BLaER1 treated with 17β-estradiol and CSF1 and Interleukin-3, amounts not matched to agents 10 nM and 100 nM (cell line): ENCODE results near the gene MPST.
A peak's percentile ranks its signal among the peaks of the same experiment; 100 is the strongest.

Source experiments
- H3K27ac ChIP-seq, 11 experiments: shearing (Covaris generic); formaldehyde crosslinking; 2 replicates each; pipeline ENCODE4 v1.8.1; 2022
- H3K27me3 ChIP-seq, 11 experiments: shearing (Covaris generic); formaldehyde crosslinking; 2 replicates each; pipeline ENCODE4 v1.8.1; 2022
- H3K36me3 ChIP-seq, 11 experiments: shearing (Covaris generic); formaldehyde crosslinking; 2 replicates each; pipeline ENCODE4 v1.8.1; 2022
- H3K4me1 ChIP-seq, 10 experiments: shearing (Covaris generic); formaldehyde crosslinking; 2 replicates each; pipeline ENCODE4 v1.8.1; 2022
- H3K4me2 ChIP-seq, 11 experiments: shearing (Covaris generic); formaldehyde crosslinking; 2 replicates each; pipeline ENCODE4 v1.8.1; 2022
- H3K4me3 ChIP-seq, 10 experiments: shearing (Covaris generic); formaldehyde crosslinking; 2 replicates each; pipeline ENCODE4 v1.8.1; 2022
- H3K9ac ChIP-seq, 11 experiments: shearing (Covaris generic); formaldehyde crosslinking; 2 replicates each; pipeline ENCODE4 v1.8.1; 2022
- H3K9me3 ChIP-seq, 11 experiments: shearing (Covaris generic); formaldehyde crosslinking; replicated peaks in 1 of 11; 2 replicates each; pipeline ENCODE4 v1.8.1; 2022
- H4K20me1 ChIP-seq, 11 experiments: shearing (Covaris generic); formaldehyde crosslinking; 2 replicates each; pipeline ENCODE4 v1.8.1; 2022
- Cebpa-rat ChIP-seq, 11 experiments: shearing (Covaris generic); IDR thresholded peaks; 2 replicates each; pipeline ENCODE4 v1.8.1; 2022

MPST gene

GRCh38 chr22:37057226-37057625 is 37.7 kb downstream of the MPST start:
- no peak overlapping the region for H3K4me3 ChIP-seq
- H3K27ac ChIP-seq: no peak overlapping the region
- peaks cover 25 to 70% (median 64%) of the 10 kb centered on the region in 10 experiments for H3K4me1 ChIP-seq
- H3K9ac ChIP-seq: no peak overlapping the region
- H4K20me1 ChIP-seq: peaks cover 0 to 77% (median 25%) of the 10 kb centered on the region in 11 experiments; a peak in 16 of 22 replicates
- peaks cover 38 to 86% (median 65%) of the 10 kb centered on the region in 11 experiments for H3K36me3 ChIP-seq
- no peaks in the 10 kb centered on the region for H3K9me3 ChIP-seq
- no peak for TF ChIP-seq Cebpa-rat (IDR thresholded peaks at IDR 0.05)
- H3K27me3 ChIP-seq: no peaks in the 10 kb centered on the region
- H3K4me2 ChIP-seq: no peak overlapping the region

GRCh38 chr22:37057796-37058510 is 38.4 kb downstream of the MPST start:
- Histone ChIP-seq H3K9ac (no peak overlapping the region), H3K36me3 (peaks cover 38 to 85% (median 65%) of the 10 kb centered on the region in 11 experiments), H4K20me1 (peaks cover 0 to 81% (median 32%) of the 10 kb centered on the region in 11 experiments; a peak in 16 of 22 replicates), H3K27ac (no peak overlapping the region), H3K9me3 (no peaks in the 10 kb centered on the region), H3K27me3 (no peaks in the 10 kb centered on the region), H3K4me3 (no peak overlapping the region), H3K4me1 (peaks cover 17 to 70% (median 64%) of the 10 kb centered on the region in 10 experiments), H3K4me2 (no peak overlapping the region)
- no peak for TF ChIP-seq Cebpa-rat (IDR thresholded peaks at IDR 0.05)

GRCh38 chr22:37058917-37059701 is 39.6 kb downstream of the MPST start:
- no peaks in the 10 kb centered on the region for H3K9me3 ChIP-seq
- H4K20me1 ChIP-seq: peaks cover 0 to 76% (median 24%) of the 10 kb centered on the region in 11 experiments; a peak in 16 of 22 replicates
- H3K27ac ChIP-seq: no peak overlapping the region
- peaks cover 38 to 78% (median 65%) of the 10 kb centered on the region in 11 experiments for H3K36me3 ChIP-seq
- no peak overlapping the region for H3K4me3 ChIP-seq
- peak overlapping the region in 8 of 11 experiments; percentile 16 to 72 (median 56); a peak in 13 of 22 replicates for H3K4me2 ChIP-seq
- H3K27me3 ChIP-seq: no peaks in the 10 kb centered on the region
- peaks cover 6 to 69% (median 61%) of the 10 kb centered on the region in 10 experiments for H3K4me1 ChIP-seq
- no peak for TF ChIP-seq Cebpa-rat (IDR thresholded peaks at IDR 0.05)
- H3K9ac ChIP-seq: peak overlapping the region in 2 of 11 experiments; percentile 33 to 35; a peak in 2 of 22 replicates

- Histone ChIP-seq H4K20me1 (peaks cover 0 to 76% (median 17%) of the 10 kb centered on the region in 11 experiments; a peak in 13 of 22 replicates), H3K9me3 (no peaks in the 10 kb centered on the region), H3K27me3 (no peaks in the 10 kb centered on the region), H3K4me1 (peaks cover 0 to 61% (median 52%) of the 10 kb centered on the region in 10 experiments; a peak in 18 of 20 replicates), H3K9ac (peak overlapping the region in 4 of 11 experiments; percentile 22 to 41 (median 34); a peak in 6 of 22 replicates), H3K27ac (no peak overlapping the region), H3K4me2 (peak overlapping the region in 9 of 11 experiments; percentile 15 to 72 (median 56); a peak in 15 of 22 replicates), H3K36me3 (peaks cover 38 to 73% (median 61%) of the 10 kb centered on the region in 11 experiments), H3K4me3 (no peak overlapping the region)
- TF ChIP-seq Cebpa-rat (IDR thresholded peaks at IDR 0.05): no peak
Measured at GRCh38 chr22:37059876-37060449, 40.4 kb downstream of the MPST start.

GRCh38 chr22:37060801-37061610 is 41.5 kb downstream of the MPST start:
- Histone ChIP-seq H3K4me2 (peak overlapping the region in 7 of 11 experiments; percentile 15 to 72 (median 58); a peak in 12 of 22 replicates), H3K9ac (no peak overlapping the region), H3K36me3 (peaks cover 30 to 63% (median 51%) of the 10 kb centered on the region in 11 experiments), H3K4me1 (peaks cover 0 to 50% (median 44%) of the 10 kb centered on the region in 10 experiments; a peak in 18 of 20 replicates), H3K27ac (no peak overlapping the region), H3K4me3 (no peak overlapping the region), H3K9me3 (no peaks in the 10 kb centered on the region), H4K20me1 (peaks cover 0 to 78% (median 17%) of the 10 kb centered on the region in 11 experiments; a peak in 11 of 22 replicates), H3K27me3 (no peaks in the 10 kb centered on the region)
- TF ChIP-seq Cebpa-rat (IDR thresholded peaks at IDR 0.05): no peak

GRCh38 chr22:37061611-37062375 is 42.3 kb downstream of the MPST start:
- Histone ChIP-seq H3K9me3 (no peaks in the 10 kb centered on the region), H3K4me1 (peaks cover 0 to 48% (median 44%) of the 10 kb centered on the region in 10 experiments; a peak in 18 of 20 replicates), H3K27ac (no peak overlapping the region), H3K9ac (peak overlapping the region in 2 of 11 experiments; percentile 5 to 24; a peak in 1 of 22 replicates), H3K4me3 (no peak overlapping the region), H3K4me2 (peak overlapping the region in 10 of 11 experiments; percentile 6 to 75 (median 60); a peak in 17 of 22 replicates), H3K27me3 (no peaks in the 10 kb centered on the region), H4K20me1 (peaks cover 0 to 86% (median 17%) of the 10 kb centered on the region in 11 experiments; a peak in 11 of 22 replicates), H3K36me3 (peaks cover 23 to 55% (median 43%) of the 10 kb centered on the region in 11 experiments)
- no peak for TF ChIP-seq Cebpa-rat (IDR thresholded peaks at IDR 0.05)

GRCh38 chr22:37062376-37062675 is 42.8 kb downstream of the MPST start:
- Histone ChIP-seq H3K27ac (no peak overlapping the region), H3K4me3 (no peak overlapping the region), H3K9ac (peak overlapping the region in 2 of 11 experiments; percentile 30 to 38; a peak in 2 of 22 replicates), H3K27me3 (peaks cover 0 to under 1% (median 0%) of the 10 kb centered on the region in 11 experiments; a peak in 1 of 22 replicates), H3K9me3 (no peaks in the 10 kb centered on the region), H4K20me1 (peaks cover 0 to 91% (median 17%) of the 10 kb centered on the region in 11 experiments; a peak in 12 of 22 replicates), H3K36me3 (peaks cover 17 to 50% (median 38%) of the 10 kb centered on the region in 11 experiments), H3K4me1 (peaks cover 0 to 48% (median 44%) of the 10 kb centered on the region in 10 experiments; a peak in 18 of 20 replicates), H3K4me2 (peak overlapping the region in 9 of 11 experiments; percentile 44 to 75 (median 62); a peak in 19 of 22 replicates)
- TF ChIP-seq Cebpa-rat (IDR thresholded peaks at IDR 0.05): no peak
